GM23338 (cell line): ENCODE results near the gene NLN. TPM values are rescaled to one million over a fixed set of nuclear protein-coding genes. Genes with fewer than 3 reads are reported as not detected.

Experiments
- ATAC-seq: fragments of 200-7000 bp; cut with Tn5 transposase; 3 replicates; pipeline ENCODE4 v1.9.1; 2020
- DNase-seq: peaks from one replicate; pipeline ENCODE4 v3.0.0-alpha.2; 2015; ENCODE audit warnings: low spot score
- H2AFZ ChIP-seq: fragments of 200-600 bp; sonication (generic); 2 replicates; pipeline ENCODE4 v1.8.0; 2016; ENCODE audit warnings: antibody characterized with exemption, mild to moderate bottlenecking, moderate library complexity
- H3F3A ChIP-seq: fragments of 200-600 bp; sonication (generic); replicated peaks from 2 replicates; pipeline ENCODE4 v1.8.0; 2017; ENCODE audit warnings: antibody characterized with exemption, mixed run types, low read depth
- H3K27ac ChIP-seq: fragments of 200-600 bp; sonication (generic); 2 replicates; pipeline ENCODE4 v1.6.1; 2016; ENCODE audit warnings: low read depth
- H3K27me3 ChIP-seq: fragments of 200-600 bp; sonication (generic); 2 replicates; pipeline ENCODE4 v1.8.0; 2016; ENCODE audit warnings: mild to moderate bottlenecking, mixed run types, moderate library complexity; ENCODE audit not compliant: insufficient read depth
- H3K36me3 ChIP-seq: fragments of 200-600 bp; sonication (generic); 2 replicates; pipeline ENCODE4 v1.8.0; 2016; ENCODE audit warnings: mild to moderate bottlenecking; ENCODE audit not compliant: insufficient read depth
- H3K4me1 ChIP-seq: fragments of 200-600 bp; sonication (generic); 2 replicates; pipeline ENCODE4 v1.8.0; 2016; ENCODE audit warnings: mild to moderate bottlenecking, moderate library complexity; ENCODE audit not compliant: insufficient read depth
- H3K4me2 ChIP-seq: fragments of 200-600 bp; sonication (generic); 2 replicates; pipeline ENCODE4 v1.7.1; 2017; ENCODE audit warnings: mixed run types
- H3K4me3 ChIP-seq: fragments of 200-600 bp; sonication (generic); 2 replicates; pipeline ENCODE4 v1.6.1; 2016; ENCODE audit warnings: mixed run types
- H3K79me2 ChIP-seq: fragments of 200-600 bp; sonication (generic); replicated peaks from 2 replicates; pipeline ENCODE4 v1.8.0; 2017; ENCODE audit warnings: mild to moderate bottlenecking; ENCODE audit not compliant: insufficient read depth
- H3K9me2 ChIP-seq: fragments of 200-600 bp; sonication (generic); 2 replicates; pipeline ENCODE4 v1.8.0; 2017; ENCODE audit not compliant: insufficient read depth
- H4K20me1 ChIP-seq: fragments of 200-600 bp; sonication (generic); replicated peaks from 2 replicates; pipeline ENCODE4 v1.8.0; 2017; ENCODE audit warnings: mild to moderate bottlenecking; ENCODE audit not compliant: insufficient read depth
- H3K27ac Mint-ChIP-seq: 2 replicates; pipeline ENCODE4 v1.8.0; 2020; ENCODE audit warnings: inconsistent platforms, mild to moderate bottlenecking, moderate library complexity, mixed read lengths
- H3K27me3 Mint-ChIP-seq: 3 replicates; pipeline ENCODE4 v1.8.0; 2022; ENCODE audit warnings: low read depth, mild to moderate bottlenecking, moderate library complexity, mixed read lengths, inconsistent platforms; ENCODE audit not compliant: insufficient read depth, poor library complexity
- H3K36me3 Mint-ChIP-seq: 3 replicates; pipeline ENCODE4 v1.8.0; 2021; ENCODE audit warnings: low read depth, mild to moderate bottlenecking, inconsistent platforms, moderate library complexity, mixed read lengths
- H3K4me1 Mint-ChIP-seq: 3 replicates; pipeline ENCODE4 v1.8.0; 2020; ENCODE audit warnings: mild to moderate bottlenecking, inconsistent platforms, mixed read lengths
- H3K4me3 Mint-ChIP-seq: 3 replicates; pipeline ENCODE4 v1.8.0; 2021; ENCODE audit warnings: moderate library complexity, mild to moderate bottlenecking, inconsistent platforms, mixed read lengths
- H3K9me3 Mint-ChIP-seq: 3 replicates; pipeline ENCODE4 v1.8.0; 2020; ENCODE audit warnings: moderate library complexity, mild to moderate bottlenecking, inconsistent platforms, mixed read lengths
- CREB1 ChIP-seq: fragments of 250-450 bp; sonication (Bioruptor Pico); IDR thresholded peaks from 2 replicates; pipeline ENCODE4 v1.5.0; 2020; ENCODE audit warnings: low read depth, mild to moderate bottlenecking, moderate library complexity
- EZH2 ChIP-seq: fragments of 200-600 bp; sonication (generic); IDR thresholded peaks from one replicate; pipeline ENCODE4 v1.8.0; 2017; ENCODE audit warnings: antibody characterized with exemption, mild to moderate bottlenecking, low read depth; ENCODE audit not compliant: unreplicated experiment
- EZH2phosphoT487 ChIP-seq: fragments of 200-600 bp; sonication (generic); IDR thresholded peaks from one replicate; pipeline ENCODE4 v1.8.1; 2018; ENCODE audit warnings: antibody characterized with exemption; ENCODE audit not compliant: unreplicated experiment
- JUNB ChIP-seq: IDR thresholded peaks from one replicate; pipeline ENCODE4 v1.6.1; 2016; ENCODE audit warnings: antibody characterized with exemption; ENCODE audit not compliant: unreplicated experiment
- NANOG ChIP-seq: IDR thresholded peaks from 2 replicates; pipeline ENCODE4 v1.6.1; 2016; ENCODE audit warnings: antibody characterized with exemption, borderline replicate concordance
- POLR2AphosphoS5 ChIP-seq: IDR thresholded peaks from 2 replicates; pipeline ENCODE4 v1.6.1; 2016; ENCODE audit warnings: antibody characterized with exemption, low read depth
- STAT1 ChIP-seq: IDR thresholded peaks from one replicate; pipeline ENCODE4 v1.6.1; 2016; ENCODE audit warnings: antibody characterized with exemption; ENCODE audit not compliant: unreplicated experiment
- ZNF114 ChIP-seq: fragments of 250-450 bp; sonication (Bioruptor Pico); IDR thresholded peaks from 2 replicates; pipeline ENCODE4 v1.5.0; 2020; ENCODE audit warnings: mild to moderate bottlenecking, moderate library complexity
- ZNF331 ChIP-seq: fragments of 250-450 bp; sonication (Bioruptor Pico); IDR thresholded peaks from 2 replicates; pipeline ENCODE4 v1.5.0; 2020; ENCODE audit warnings: low read depth, mild to moderate bottlenecking, moderate library complexity
- polyA plus RNA-seq: library from polyadenylated mRNA; unstranded; fragments of >200 nt; fragmentation: Nextera tagmentation; extraction: Ambion mirVana; gene quantifications from 2 replicates; pipeline ENCODE4 v1.2.1, GENCODE V29; 2016
- total RNA-seq: library from RNA; depleted of rRNA; stranded (reverse); fragments of >200 nt; shearing (Covaris generic); gene quantifications from 2 replicates; pipeline ENCODE4 v1.2.3, GENCODE V29; 2014
- TF ChIP-seq, protein P1 (sequence below): fragments of 250-450 bp; sonication (Bioruptor Pico); IDR thresholded peaks from 2 replicates; pipeline ENCODE4 v1.5.0; 2020; ENCODE audit warnings: mild to moderate bottlenecking, moderate library complexity
- TF ChIP-seq, protein P2 (sequence below): IDR thresholded peaks from one replicate; pipeline ENCODE4 v1.6.1; 2018; ENCODE audit warnings: antibody characterized with exemption; ENCODE audit not compliant: unreplicated experiment
- TF ChIP-seq, protein P3 (sequence below): IDR thresholded peaks from 2 replicates; pipeline ENCODE4 v1.6.1; 2016; ENCODE audit warnings: antibody characterized with exemption
- TF ChIP-seq, protein P4 (sequence below), 2 experiments: fragments of 200-600 bp in 1 of 2; sonication (generic) in 1 of 2; conservative IDR thresholded peaks; 2 replicates each; pipeline versions ENCODE4 v1.5.1 to v1.6.1; 2016 to 2017; ENCODE audit warnings: antibody characterized with exemption in 2 of 2, low read depth in 2 of 2, mild to moderate bottlenecking in 2 of 2, moderate library complexity in 1 of 2

NLN gene
- total and polyA plus RNA-seq, 2 experiments from 2014 or later: 56.4 to 168 TPM

DNA sequence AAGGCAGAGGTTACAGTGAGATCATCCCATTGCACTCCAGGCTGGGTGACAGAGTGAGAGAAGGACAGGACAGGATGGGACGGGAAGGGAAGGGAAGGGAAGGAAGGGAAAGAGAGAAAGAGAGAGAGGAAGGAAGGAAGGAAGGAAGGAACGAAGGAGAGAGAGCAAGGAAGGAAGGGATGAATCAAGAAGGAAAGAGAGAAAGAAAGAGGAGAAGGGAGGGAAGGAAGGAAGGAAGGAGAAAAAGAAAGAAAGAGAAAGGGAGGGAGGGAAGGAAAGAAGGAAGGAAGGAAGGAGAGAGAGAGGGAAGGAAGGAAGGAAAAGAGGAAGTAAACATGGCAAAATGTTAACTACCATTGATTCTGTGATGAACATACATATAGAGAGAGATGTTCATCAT is 28.9 kb upstream of the NLN start:
- Mint-ChIP-seq H3K27ac (no peak overlapping the region), H3K27me3 (no peaks in the 10 kb centered on the region), H3K9me3 (no peaks in the 10 kb centered on the region; the same call in 2 of the 3 replicates), H3K36me3 (peaks cover 7% of the 10 kb centered on the region; the same call in 2 of the 3 replicates), H3K4me3 (no peak overlapping the region), H3K4me1 (no peaks in the 10 kb centered on the region)
- DNase-seq (no peak), ATAC-seq (no peak)
- H2AFZ ChIP-seq: no peak overlapping the region
- H3K4me3 ChIP-seq: no peak overlapping the region
- TF ChIP-seq EZH2 (no peak), STAT1 (no peak), POLR2AphosphoS5 (no peak), ZNF114 (no peak), JUNB (no peak), NANOG (no peak), EZH2phosphoT487 (no peak), CREB1 (CRISPR knock-in tag) (no peak), ZNF331 (no peak)
- TF ChIP-seq, protein P1, sequence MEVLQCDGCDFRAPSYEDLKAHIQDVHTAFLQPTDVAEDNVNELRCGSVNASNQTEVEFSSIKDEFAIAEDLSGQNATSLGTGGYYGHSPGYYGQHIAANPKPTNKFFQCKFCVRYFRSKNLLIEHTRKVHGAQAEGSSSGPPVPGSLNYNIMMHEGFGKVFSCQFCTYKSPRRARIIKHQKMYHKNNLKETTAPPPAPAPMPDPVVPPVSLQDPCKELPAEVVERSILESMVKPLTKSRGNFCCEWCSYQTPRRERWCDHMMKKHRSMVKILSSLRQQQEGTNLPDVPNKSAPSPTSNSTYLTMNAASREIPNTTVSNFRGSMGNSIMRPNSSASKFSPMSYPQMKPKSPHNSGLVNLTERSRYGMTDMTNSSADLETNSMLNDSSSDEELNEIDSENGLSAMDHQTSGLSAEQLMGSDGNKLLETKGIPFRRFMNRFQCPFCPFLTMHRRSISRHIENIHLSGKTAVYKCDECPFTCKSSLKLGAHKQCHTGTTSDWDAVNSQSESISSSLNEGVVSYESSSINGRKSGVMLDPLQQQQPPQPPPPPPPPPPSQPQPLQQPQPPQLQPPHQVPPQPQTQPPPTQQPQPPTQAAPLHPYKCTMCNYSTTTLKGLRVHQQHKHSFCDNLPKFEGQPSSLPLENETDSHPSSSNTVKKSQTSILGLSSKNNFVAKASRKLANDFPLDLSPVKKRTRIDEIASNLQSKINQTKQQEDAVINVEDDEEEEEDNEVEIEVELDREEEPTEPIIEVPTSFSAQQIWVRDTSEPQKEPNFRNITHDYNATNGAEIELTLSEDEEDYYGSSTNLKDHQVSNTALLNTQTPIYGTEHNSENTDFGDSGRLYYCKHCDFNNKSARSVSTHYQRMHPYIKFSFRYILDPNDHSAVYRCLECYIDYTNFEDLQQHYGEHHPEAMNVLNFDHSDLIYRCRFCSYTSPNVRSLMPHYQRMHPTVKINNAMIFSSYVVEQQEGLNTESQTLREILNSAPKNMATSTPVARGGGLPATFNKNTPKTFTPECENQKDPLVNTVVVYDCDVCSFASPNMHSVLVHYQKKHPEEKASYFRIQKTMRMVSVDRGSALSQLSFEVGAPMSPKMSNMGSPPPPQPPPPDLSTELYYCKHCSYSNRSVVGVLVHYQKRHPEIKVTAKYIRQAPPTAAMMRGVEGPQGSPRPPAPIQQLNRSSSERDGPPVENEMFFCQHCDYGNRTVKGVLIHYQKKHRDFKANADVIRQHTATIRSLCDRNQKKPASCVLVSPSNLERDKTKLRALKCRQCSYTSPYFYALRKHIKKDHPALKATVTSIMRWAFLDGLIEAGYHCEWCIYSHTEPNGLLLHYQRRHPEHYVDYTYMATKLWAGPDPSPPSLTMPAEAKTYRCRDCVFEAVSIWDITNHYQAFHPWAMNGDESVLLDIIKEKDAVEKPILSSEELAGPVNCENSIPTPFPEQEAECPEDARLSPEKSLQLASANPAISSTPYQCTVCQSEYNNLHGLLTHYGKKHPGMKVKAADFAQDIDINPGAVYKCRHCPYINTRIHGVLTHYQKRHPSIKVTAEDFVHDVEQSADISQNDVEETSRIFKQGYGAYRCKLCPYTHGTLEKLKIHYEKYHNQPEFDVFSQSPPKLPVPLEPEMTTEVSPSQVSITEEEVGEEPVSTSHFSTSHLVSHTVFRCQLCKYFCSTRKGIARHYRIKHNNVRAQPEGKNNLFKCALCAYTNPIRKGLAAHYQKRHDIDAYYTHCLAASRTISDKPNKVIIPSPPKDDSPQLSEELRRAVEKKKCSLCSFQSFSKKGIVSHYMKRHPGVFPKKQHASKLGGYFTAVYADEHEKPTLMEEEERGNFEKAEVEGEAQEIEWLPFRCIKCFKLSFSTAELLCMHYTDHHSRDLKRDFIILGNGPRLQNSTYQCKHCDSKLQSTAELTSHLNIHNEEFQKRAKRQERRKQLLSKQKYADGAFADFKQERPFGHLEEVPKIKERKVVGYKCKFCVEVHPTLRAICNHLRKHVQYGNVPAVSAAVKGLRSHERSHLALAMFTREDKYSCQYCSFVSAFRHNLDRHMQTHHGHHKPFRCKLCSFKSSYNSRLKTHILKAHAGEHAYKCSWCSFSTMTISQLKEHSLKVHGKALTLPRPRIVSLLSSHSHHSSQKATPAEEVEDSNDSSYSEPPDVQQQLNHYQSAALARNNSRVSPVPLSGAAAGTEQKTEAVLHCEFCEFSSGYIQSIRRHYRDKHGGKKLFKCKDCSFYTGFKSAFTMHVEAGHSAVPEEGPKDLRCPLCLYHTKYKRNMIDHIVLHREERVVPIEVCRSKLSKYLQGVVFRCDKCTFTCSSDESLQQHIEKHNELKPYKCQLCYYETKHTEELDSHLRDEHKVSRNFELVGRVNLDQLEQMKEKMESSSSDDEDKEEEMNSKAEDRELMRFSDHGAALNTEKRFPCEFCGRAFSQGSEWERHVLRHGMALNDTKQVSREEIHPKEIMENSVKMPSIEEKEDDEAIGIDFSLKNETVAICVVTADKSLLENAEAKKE (CRISPR knock-in tag): no peak
- TF ChIP-seq, protein P2, sequence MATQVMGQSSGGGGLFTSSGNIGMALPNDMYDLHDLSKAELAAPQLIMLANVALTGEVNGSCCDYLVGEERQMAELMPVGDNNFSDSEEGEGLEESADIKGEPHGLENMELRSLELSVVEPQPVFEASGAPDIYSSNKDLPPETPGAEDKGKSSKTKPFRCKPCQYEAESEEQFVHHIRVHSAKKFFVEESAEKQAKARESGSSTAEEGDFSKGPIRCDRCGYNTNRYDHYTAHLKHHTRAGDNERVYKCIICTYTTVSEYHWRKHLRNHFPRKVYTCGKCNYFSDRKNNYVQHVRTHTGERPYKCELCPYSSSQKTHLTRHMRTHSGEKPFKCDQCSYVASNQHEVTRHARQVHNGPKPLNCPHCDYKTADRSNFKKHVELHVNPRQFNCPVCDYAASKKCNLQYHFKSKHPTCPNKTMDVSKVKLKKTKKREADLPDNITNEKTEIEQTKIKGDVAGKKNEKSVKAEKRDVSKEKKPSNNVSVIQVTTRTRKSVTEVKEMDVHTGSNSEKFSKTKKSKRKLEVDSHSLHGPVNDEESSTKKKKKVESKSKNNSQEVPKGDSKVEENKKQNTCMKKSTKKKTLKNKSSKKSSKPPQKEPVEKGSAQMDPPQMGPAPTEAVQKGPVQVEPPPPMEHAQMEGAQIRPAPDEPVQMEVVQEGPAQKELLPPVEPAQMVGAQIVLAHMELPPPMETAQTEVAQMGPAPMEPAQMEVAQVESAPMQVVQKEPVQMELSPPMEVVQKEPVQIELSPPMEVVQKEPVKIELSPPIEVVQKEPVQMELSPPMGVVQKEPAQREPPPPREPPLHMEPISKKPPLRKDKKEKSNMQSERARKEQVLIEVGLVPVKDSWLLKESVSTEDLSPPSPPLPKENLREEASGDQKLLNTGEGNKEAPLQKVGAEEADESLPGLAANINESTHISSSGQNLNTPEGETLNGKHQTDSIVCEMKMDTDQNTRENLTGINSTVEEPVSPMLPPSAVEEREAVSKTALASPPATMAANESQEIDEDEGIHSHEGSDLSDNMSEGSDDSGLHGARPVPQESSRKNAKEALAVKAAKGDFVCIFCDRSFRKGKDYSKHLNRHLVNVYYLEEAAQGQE: no peak
- TF ChIP-seq, protein P3, sequence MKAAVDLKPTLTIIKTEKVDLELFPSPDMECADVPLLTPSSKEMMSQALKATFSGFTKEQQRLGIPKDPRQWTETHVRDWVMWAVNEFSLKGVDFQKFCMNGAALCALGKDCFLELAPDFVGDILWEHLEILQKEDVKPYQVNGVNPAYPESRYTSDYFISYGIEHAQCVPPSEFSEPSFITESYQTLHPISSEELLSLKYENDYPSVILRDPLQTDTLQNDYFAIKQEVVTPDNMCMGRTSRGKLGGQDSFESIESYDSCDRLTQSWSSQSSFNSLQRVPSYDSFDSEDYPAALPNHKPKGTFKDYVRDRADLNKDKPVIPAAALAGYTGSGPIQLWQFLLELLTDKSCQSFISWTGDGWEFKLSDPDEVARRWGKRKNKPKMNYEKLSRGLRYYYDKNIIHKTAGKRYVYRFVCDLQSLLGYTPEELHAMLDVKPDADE: no peak
- TF ChIP-seq, protein P4, sequence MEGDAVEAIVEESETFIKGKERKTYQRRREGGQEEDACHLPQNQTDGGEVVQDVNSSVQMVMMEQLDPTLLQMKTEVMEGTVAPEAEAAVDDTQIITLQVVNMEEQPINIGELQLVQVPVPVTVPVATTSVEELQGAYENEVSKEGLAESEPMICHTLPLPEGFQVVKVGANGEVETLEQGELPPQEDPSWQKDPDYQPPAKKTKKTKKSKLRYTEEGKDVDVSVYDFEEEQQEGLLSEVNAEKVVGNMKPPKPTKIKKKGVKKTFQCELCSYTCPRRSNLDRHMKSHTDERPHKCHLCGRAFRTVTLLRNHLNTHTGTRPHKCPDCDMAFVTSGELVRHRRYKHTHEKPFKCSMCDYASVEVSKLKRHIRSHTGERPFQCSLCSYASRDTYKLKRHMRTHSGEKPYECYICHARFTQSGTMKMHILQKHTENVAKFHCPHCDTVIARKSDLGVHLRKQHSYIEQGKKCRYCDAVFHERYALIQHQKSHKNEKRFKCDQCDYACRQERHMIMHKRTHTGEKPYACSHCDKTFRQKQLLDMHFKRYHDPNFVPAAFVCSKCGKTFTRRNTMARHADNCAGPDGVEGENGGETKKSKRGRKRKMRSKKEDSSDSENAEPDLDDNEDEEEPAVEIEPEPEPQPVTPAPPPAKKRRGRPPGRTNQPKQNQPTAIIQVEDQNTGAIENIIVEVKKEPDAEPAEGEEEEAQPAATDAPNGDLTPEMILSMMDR (conservative IDR thresholded peaks at IDR 0.05; ENCODE audit: low read depth in 2 of 2): no peak
- no peaks in the 10 kb centered on the region for H3K9me2 ChIP-seq
- no peaks in the 10 kb centered on the region for H4K20me1 ChIP-seq
- peaks cover 10% of the 10 kb centered on the region for H3K4me1 ChIP-seq
- H3K36me3 ChIP-seq: no peaks in the 10 kb centered on the region
- no peaks in the 10 kb centered on the region for H3K79me2 ChIP-seq
- H3F3A ChIP-seq: no peaks in the 10 kb centered on the region
- no peak overlapping the region for H3K4me2 ChIP-seq
- no peak overlapping the region for H3K27ac ChIP-seq
- no peaks in the 10 kb centered on the region for H3K27me3 ChIP-seq
